ENCODE results near the gene GRIN3A.
"Not testable (repeated sequence)": the region's sequence is repeated elsewhere in the genome, so short reads cannot be mapped to it uniquely, and the experiment has no call there.

Gene GRIN3A

GRCh38 chr9:101574731-101575333 is 163.6 kb downstream of the GRIN3A start:
- no peak for DNase-seq

GRCh38 chr9:101572316-101572715 is 166.1 kb downstream of the GRIN3A start:
- no peak for DNase-seq

GRCh38 chr9:101571114-101571513 is 167.3 kb downstream of the GRIN3A start:
- DNase-seq, result no peak

- no peak for DNase-seq
Observed at GRCh38 chr9:101569741-101570501, 168.5 kb downstream of the GRIN3A start.

GRCh38 chr9:101567725-101568350 is 170.6 kb downstream of the GRIN3A start:
- no peak for DNase-seq

- DNase-seq, result no peak
Observed at GRCh38 chr9:101566904-101567724, 171.3 kb downstream of the GRIN3A start.

- no peak for DNase-seq
Observed at GRCh38 chr9:101564252-101564651, 174.2 kb downstream of the GRIN3A start.

GRCh38 chr9:101562966-101563365 is 175.5 kb downstream of the GRIN3A start:
- no peak for DNase-seq

GRCh38 chr9:101561740-101562139 is 176.7 kb downstream of the GRIN3A start:
- DNase-seq, result no peak

- not testable (repeated sequence) for DNase-seq
Observed at GRCh38 chr9:101549472-101550098, 188.9 kb downstream of the GRIN3A start.

GRCh38 chr9:101543098-101543735 is 195.2 kb downstream of the GRIN3A start:
- DNase-seq, result no peak

- DNase-seq, result no peak
Observed at GRCh38 chr9:101540069-101540468, 198.4 kb downstream of the GRIN3A start.

GRCh38 chr9:101536938-101537337 is 201.5 kb downstream of the GRIN3A start:
- DNase-seq, result no peak

- DNase-seq, result no peak
Observed at GRCh38 chr9:101536351-101536750, 202.1 kb downstream of the GRIN3A start.

- peak; percentile 80 for DNase-seq
Observed at GRCh38 chr9:101533334-101534204, 204.9 kb downstream of the GRIN3A start, which contains the start of gene RNF20. RNF20 (plus strand) TSS chr9:101533853; CDS start chr9:101535424, 1,571 bp downstream.

GRCh38 chr9:101530076-101530711 is 208.3 kb downstream of the GRIN3A start:
- no peak for DNase-seq

GRCh38 chr9:101528015-101528414 is 210.4 kb downstream of the GRIN3A start:
- no peak for DNase-seq

- no peak for DNase-seq
Observed at GRCh38 chr9:101527066-101527465, 211.4 kb downstream of the GRIN3A start.

- DNase-seq, result no peak
Observed at GRCh38 chr9:101524371-101524770, 214.1 kb downstream of the GRIN3A start.
